GM19397 (cell line): ENCODE data around the gene WAC.

Experiments used
- ATAC-seq: cut with Tn5 transposase; IDR thresholded peaks from one replicate; pipeline ENCODE4 v1.9.1; 2021; ENCODE audit warnings: mild to moderate bottlenecking, moderate library complexity; ENCODE audit not compliant: unreplicated experiment

WAC gene

DNA sequence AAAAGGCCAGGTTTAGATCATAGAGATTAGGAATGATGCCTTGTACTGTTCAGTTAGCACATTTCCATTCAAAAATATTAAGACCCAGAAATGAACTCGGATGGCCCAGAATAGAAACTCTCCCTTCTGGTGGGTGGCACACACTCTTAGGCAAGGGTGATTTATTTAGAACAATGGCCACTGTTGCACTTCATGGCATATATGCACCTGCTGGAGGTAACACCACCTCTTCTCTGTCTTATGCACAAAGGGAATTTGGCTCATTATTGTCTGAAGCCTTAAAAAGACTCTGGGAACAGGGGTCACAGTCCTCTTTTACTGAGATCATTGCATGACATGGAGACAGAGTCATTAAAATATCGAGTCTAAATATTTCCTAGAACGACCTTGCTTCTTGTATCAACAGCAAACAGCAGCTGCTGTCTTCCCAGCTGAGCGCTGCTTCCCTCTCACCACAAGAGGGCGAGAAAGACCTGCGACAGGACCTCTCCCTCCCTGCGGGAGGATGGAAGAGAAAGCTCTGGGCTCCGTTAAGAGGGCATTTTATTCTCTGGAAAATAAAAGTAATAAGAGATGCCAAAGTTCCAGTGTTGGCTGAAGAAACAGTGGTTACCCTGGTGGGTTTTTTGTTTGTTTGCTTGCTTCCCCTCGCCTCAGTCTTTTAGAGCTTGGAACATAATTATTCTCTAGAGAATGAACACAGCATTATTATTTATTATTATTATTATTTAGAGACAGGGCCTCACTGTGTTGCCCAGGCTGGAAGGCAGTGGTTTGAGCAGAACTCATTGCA, 130.9 kb downstream of the WAC start:
- ATAC-seq, result peak; percentile 81

DNA sequence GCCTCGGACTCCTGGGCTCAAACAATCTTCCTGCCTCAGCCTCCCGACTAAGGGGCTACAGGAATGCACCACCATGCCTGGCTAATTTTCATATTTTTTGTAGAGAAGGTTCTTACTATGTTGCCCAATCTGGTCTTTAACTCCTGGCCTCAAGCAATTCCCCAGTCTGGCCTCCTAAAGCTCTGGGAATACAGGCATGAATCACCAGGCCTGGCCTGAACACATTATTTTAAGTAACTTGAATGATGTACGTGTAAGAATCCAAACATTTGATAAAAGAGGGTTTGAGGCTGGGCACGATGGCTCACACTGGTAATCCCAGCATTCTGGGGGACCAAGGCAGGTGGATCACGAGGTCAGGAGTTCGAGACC, 131.4 kb downstream of the WAC start:
- no peak for ATAC-seq

DNA sequence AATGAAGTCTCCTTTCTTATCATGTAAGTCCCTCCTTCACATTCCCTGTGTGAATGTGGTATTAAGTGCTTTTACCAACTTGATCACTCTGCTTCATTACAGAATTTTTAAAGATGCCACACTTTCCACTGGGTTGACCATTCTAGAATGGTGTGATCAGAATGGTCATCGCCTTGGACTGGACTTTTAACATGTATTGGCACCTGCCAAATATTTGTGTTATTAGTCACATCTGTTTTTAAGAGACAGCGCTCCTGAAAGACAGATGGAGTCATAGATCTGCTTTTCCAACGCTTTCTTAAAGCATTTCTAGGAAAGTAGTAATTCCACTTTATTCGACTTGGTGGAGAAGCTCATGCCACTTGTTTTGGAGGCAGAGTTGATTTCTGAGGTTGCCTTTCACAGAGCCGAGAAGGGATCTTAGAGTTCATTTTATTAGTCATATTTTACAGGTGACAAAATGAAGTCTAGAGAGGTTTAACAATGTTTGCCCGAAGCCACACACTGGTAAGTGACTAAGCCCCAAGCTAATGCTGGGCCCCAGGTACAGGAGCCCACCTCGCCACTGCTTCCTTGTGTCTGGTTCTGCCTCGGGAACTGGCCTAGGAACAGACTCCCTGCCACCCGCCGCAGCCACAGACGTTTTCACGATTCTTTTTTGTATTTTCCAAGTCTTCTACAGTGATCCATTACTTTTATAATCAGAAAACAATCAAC, 134.0 kb downstream of the WAC start:
- no peak for ATAC-seq

DNA sequence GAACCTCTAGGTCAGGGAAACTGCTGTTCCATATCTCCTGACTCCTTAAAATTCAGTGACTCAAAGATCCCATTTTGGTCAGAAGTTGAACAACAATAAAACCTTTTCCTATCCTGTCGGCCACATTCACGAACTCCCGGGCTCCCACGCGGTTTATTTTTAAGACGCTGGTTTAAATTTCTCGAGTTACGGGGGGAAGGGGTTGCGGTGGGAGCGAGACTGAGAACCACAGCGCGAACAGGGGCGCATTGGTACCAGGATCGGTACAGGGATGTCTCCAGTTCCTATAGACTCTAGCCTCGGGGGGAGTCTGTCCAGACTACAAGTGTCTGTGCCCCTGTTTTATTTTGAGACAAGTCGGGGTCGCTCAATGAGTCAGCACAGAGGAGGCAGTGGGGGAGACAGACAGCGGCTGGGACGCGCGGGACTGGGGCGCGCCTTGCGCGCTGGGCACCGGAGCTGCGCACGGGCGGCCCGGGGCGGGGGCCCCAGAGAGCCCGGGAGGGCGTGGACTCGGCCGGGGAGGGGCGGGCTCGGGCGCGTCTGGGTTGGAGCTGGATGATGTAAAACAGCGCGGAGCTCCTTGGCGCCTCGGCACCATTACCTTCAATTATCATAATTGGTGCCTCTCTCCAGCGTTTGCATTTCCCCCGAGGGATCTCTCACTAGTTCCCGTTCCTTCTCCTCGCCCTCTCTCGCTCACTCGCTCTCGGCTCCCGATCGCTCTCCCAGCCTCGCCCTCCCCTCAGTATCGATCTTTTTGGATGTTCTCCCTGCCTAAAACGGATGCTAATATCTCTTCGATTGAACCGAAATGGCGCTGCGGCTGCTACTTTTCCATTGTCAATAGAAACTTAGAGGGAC, 135.7 kb downstream of the WAC start:
- ATAC-seq, result no peak

DNA sequence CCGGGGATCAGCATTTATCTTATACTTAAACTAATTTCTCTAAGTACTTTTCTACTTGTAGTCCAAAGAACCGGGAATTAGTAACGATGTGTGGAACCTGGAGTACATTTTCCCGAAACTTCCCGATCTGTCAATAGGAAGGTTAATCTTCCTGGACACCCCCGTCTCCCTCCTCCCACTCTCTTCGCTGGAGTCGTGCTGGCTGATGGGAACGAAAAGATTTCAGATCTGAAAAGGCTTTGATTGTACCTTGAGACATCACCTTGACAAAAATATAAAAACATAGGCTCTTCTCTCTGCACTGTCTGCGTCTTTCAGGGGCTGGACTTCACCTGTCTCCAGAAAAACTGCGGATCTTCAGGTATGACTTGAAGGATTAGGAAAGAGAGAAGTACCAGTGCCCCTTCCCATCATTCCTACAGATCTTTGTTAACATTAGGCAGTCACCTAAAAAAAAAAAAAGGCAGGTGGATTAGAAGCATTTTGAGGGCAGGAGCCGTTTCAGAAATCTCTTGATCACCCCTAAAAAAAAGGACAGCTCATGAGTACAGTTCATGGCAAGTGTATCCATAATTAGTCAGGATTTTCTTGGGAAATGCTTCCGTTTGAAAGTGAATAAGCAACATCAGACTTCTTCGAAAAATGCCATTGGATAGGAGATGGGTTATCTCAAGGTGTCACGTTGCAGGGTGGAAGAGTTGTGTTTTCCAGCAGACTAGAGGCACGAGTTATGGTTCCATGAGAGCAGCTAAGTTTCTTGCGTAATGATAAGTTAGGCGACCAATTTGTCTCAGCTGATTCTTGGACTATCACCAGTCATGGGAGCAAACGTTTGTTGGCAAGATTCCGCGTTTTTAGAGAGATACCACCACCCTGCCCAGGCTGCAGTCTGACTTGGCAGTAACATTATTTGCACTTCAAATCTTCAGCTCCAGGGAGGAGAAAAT, 136.6 kb downstream of the WAC start:
- ATAC-seq, result no peak
